Femur (tissue), 1 donor: ENCODE data around the gene C8B.

ENCODE experiments used
- DNase-seq: peaks from one replicate; pipeline ENCODE4 v3.0.0-alpha.2; 2017

Gene C8B

GRCh38 chr1:56970280-56970679, 4.5 kb upstream of the C8B start:
- no peak for DNase-seq

- DNase-seq, result no peak
These were observed 3.2 kb upstream of the C8B start for GRCh38 chr1:56968878-56969495.

DNA sequence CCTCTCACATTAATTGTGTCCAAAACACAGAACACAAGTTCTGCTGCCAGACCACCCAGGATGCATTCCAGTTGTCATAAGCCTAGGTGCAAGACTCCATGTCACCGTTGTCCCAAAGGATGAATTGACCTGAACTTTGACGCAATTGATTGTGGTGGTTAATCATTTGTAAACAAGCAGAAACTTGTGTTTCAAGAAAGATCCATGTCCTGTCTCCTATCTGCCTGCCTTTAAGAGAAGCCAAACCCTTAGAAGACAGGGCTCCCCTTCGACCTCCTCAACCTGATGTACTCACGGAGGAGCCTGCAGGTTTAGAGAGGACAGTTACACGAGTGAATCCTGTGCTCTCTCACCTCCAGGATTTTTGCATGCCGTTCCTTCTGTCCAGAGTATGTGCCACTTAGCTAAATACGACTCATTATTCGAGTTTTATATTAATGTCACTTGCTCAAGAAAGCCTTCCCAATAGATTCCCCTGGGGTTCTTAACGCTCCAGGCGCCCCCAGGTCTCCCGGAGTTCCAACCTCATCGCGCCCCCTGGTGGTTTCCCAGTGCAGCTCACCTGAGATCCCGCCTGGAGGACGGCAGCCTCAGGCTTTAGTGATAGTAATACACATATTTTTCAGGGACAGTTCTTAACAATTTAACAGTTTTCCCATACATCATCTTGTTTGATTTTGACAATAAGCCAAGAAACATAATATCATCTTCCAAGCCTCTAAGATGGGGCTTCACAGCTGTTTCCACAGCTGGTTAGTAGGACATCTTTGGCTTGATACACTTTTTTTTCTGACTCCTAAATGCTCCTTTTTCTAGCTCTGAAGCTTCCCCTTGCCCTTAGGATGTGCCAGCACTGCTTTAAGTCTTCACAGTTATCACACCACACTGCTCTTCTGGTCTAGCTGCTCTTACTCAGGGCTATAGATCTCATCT, 2.4 kb upstream of the C8B start:
- no peak for DNase-seq

GRCh38 chr1:56967355-56967754, 1.5 kb upstream of the C8B start:
- no peak for DNase-seq

- no peak for DNase-seq
These were observed 834 bp upstream of the C8B start for GRCh38 chr1:56966698-56966999.

- DNase-seq, result no peak
These were observed 624 bp downstream of the C8B start for GRCh38 chr1:56965191-56965590.

DNA sequence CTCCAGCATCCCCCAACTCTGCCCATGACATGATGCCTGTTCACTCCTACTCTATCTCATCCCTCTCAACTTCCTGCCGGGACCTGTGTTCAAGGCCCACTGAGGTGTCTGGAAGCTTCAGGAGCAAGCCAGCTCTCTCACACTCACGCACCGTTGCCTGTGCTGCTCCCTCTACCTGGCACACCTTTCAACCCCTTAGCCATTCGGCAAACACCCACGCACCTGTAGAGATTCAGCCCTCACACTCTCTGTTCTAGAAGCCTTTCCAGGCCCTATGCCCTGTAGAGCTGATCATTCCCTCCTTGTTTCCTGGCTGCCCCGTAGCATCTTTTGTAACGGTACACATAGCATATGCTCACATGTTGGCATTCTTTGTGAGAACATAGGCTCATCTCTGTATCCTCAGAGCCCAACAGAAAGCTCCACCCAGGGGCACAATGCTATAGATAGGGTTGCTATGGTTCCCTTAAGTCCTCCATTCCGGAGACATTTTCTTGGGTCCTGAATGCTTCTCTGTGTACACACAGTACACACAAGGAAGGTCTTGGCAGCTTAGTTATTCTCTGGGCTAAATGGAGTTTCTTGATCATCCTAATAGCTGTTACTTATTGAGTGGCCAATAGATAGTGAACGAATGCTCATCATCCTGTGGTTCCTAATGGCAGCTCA, 1.3 kb downstream of the C8B start:
- DNase-seq, result no peak

- no peak for DNase-seq
These were observed 2.1 kb downstream of the C8B start for GRCh38 chr1:56963667-56964066.

DNA sequence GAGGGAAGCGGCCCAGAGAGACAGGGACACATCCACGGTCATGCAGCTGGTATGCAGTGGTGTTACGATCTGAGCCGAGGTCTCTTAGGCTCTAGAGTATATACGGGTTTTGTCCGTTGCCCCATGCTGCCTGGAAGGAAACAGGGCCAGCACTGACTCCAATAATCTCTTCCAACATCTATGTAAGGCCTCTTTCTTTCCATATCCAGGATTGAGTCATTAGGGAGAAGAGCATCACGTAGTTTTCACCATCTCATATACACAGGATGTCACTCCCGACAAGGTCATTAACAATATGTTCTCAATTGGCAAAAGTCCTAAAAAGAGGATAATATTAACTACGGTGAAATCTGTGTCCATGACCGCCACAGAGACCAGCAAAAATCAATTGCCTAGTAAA, 4.4 kb downstream of the C8B start:
- DNase-seq, result no peak

DNA sequence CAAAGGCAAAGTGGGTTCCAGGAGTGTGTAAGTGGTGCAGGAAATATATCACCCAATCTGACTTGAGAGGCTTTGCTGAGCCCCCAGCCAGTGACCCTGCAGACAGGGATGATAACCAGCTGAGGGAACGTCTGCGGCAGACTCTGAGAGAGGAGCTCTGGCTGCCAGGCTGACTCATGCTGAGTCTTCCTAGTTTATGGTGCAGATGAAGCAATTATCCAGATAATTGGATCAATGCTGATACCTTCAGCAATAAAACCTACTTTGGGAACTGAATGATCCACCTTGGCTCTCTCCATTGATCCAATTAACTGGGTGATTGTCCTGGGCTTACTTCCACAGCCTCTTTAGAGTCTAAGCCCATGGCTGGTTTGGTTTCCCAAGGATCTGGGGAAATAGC, 7.3 kb downstream of the C8B start:
- no peak for DNase-seq

DNA sequence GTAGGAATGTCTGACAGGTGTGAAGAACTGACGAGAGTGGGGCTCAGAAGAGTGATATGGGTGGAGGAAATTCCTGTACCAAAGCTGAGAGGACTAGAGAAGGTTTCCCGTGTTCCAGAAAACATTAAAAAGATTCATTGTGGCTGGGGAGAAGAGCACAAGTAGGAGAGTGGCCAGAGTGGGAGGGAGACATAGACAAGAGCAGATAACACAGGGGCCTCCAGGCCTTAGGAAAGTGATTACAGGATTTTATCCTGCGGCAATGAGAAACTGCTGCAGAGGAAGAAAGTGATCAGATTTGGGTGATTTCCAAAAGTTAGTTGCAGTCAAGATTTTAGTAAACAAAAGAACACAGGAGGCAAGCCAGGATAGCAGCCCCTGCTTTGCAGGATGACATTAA, 7.9 kb downstream of the C8B start:
- DNase-seq, result no peak

DNA sequence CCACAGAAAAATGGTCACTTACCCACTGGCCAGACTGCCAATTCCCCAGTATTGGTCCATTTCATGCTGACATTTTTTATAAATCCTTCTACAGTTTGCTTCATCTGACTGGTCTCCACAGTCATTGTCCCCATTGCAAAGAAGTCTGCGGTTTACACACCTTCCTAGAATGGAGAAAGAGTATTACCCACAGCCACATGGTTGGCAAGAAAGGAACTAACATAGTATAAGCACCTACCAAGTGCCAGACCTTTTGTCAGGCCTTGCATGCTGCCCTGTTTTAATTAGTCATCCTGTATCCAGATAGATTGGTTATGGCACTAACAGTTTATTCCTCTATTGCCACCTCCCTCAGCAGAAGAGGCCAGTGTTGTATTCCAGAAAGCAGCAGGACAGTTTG, 11.2 kb downstream of the C8B start:
- DNase-seq, result no peak

GRCh38 chr1:56953386-56953785, 12.4 kb downstream of the C8B start:
- no peak for DNase-seq

- DNase-seq, result no peak
These were observed 13.3 kb downstream of the C8B start for GRCh38 chr1:56952501-56952900.

- DNase-seq, result no peak
These were observed 17.3 kb downstream of the C8B start for GRCh38 chr1:56948403-56949023.

DNA sequence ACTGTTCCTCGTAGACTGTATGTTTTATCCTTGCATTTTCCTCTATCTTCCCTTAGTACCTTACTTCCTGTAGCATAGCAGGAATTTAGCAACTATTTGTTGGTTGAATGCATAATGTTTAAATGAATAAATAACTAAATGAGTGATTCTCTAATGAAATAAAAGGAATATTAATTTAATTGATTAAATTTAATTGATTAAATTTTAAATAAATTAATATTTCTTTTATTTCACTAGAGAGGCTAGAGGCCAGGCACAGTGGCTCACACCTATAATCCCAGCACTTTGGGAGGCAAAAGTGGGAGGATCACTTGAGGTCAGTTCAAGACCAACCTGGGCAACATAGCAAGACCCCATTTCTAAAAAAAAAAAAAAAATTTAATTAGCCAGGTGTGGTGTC, 25.8 kb downstream of the C8B start:
- no peak for DNase-seq

GRCh38 chr1:56939209-56939608, 26.6 kb downstream of the C8B start:
- no peak for DNase-seq

GRCh38 chr1:56938646-56939045, 27.2 kb downstream of the C8B start:
- DNase-seq, result no peak

GRCh38 chr1:56934430-56935060, 31.3 kb downstream of the C8B start:
- DNase-seq, result no peak

- DNase-seq, result no peak
These were observed 32.2 kb downstream of the C8B start for GRCh38 chr1:56933606-56934005.

- no peak for DNase-seq
These were observed 32.7 kb downstream of the C8B start for GRCh38 chr1:56933161-56933560.

DNA sequence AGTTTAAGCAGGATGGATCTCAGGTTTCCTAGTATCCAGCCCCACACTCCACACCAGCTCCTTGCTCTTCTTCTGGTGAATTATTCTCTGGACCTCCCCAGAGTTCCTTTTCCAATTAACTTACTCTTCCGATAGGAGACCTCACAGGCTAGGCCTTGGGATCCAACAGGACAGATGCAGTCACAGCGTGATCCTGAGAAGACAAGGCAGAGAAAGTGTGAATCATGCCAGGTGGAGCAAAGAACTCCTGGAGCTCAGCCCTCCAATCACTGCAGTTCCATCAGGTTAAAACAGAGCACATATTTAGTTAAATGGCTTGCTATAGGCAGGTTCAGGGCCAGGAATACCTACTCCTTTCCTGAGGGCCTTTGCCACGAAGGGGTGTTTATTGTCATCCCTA, 34.1 kb downstream of the C8B start:
- DNase-seq, result no peak

DNA sequence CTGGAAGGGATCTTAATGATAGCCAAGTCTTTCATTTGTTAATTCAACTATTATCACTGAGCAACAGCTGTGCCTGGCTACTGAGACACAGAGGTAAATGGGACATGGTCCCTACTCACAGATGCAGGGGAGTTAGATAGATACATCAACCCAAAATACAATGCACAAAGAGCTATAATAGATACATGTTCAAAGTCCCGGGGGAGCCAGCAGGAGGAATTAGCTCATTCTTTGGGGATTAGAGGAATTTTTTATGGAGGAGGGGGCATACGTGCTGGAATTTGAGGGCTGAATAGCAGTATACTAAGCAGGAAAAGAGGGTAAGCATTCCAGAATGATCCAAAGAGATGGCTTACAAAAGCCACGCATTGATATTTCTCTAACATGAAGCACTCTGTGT, 34.6 kb downstream of the C8B start:
- DNase-seq, result no peak
